Measurements from ENCODE around the gene LZIC. TPM values are rescaled to one million over a fixed set of nuclear protein-coding genes. Genes with fewer than 3 reads are reported as not detected.
A peak's percentile ranks its signal among the peaks of the same experiment; 100 is the strongest.
"Not testable (repeated sequence)": the region's sequence is repeated elsewhere in the genome, so short reads cannot be mapped to it uniquely, and the experiment has no call there.

Gene LZIC
- total RNA-seq, 1 donor from 2014 or later = 3.7 TPM

DNA sequence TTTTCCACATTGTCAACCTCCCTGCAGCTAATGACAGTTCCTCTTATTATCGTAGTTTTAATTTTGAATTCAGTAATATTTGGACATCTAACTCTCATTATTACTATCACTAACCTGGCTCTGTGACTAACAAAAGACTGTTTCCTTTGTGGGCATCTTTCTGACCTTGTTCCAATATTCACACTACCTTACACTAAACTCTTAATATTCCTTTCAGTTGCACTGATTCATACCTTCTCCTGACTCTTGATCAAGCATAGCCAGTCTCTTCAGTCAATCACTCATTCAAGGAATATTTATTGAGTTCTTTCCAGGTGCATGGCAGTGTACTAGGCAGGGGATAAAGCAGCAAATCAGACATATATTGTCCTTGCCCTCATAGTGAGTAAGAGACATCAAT, 25.3 kb downstream of the LZIC start:
- intact Hi-C loops (cut with DNase I) = no loop called here
- H3K4me1 ChIP-seq = no peaks in the 10 kb centered on the region
- TF ChIP-seq, protein P1, sequence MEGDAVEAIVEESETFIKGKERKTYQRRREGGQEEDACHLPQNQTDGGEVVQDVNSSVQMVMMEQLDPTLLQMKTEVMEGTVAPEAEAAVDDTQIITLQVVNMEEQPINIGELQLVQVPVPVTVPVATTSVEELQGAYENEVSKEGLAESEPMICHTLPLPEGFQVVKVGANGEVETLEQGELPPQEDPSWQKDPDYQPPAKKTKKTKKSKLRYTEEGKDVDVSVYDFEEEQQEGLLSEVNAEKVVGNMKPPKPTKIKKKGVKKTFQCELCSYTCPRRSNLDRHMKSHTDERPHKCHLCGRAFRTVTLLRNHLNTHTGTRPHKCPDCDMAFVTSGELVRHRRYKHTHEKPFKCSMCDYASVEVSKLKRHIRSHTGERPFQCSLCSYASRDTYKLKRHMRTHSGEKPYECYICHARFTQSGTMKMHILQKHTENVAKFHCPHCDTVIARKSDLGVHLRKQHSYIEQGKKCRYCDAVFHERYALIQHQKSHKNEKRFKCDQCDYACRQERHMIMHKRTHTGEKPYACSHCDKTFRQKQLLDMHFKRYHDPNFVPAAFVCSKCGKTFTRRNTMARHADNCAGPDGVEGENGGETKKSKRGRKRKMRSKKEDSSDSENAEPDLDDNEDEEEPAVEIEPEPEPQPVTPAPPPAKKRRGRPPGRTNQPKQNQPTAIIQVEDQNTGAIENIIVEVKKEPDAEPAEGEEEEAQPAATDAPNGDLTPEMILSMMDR (IDR thresholded peaks at IDR 0.05) = no peak

DNA sequence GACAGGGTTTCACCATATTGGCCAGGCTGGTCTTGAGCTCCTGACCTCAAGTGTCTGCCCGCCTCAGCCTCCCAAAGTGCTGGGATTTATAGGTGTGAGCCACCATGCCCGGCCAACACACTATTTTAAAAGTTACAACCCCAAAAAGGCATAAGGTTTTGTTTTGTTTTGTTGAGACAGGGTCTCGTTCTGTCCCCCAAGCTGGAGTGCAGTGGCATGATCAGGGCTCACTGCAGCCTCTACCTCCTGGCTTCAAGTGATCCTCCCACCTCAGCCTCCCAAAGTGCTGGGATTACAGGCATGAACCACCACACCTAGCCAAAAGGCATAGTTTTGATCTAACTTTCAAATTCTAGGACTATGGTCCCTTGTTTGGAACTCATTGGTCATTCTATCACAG, 25.7 kb downstream of the LZIC start:
- H3K4me3 ChIP-seq; DNase-seq (ENCODE audit: low spot score in 2 of 2); H3K36me3 ChIP-seq; H3K27ac ChIP-seq; H3K27me3 ChIP-seq; H3K9me3 ChIP-seq; intact Hi-C loops (cut with DNase I); H3K4me1 ChIP-seq: not testable (repeated sequence)

More for the DNA sequence above, 25.3 kb downstream of the LZIC start:
- Histone ChIP-seq H3K9me3 (no peaks in the 10 kb centered on the region), H3K36me3 (no peaks in the 10 kb centered on the region), H3K27ac (no peak overlapping the region), H3K27me3 (no peaks in the 10 kb centered on the region), H3K4me3 (no peak overlapping the region)
- no peak for DNase-seq (ENCODE audit: low spot score in 2 of 2)

DNA sequence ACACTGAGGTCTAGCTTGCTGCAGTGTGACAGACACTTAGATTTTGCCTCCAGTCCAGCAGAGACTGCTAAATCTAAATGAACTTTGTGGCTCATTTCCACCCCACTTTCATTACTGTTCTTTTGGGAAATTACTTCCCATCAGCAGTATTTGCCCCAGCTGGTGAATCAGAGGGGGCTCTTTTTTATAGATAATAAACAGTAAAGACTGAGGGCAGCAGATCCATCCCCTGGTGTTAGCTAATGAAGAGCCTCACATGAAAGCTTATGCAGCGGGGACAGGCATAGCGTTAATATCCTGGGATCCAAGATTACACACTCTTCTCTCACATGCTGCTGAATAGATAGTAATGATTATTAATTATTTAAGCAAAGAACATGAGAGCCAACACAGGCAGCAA, 26.7 kb downstream of the LZIC start:
- Histone ChIP-seq H3K36me3 (no peaks in the 10 kb centered on the region), H3K4me1 (peaks cover 0 to 3% of the 10 kb centered on the region in 2 donors)

DNA sequence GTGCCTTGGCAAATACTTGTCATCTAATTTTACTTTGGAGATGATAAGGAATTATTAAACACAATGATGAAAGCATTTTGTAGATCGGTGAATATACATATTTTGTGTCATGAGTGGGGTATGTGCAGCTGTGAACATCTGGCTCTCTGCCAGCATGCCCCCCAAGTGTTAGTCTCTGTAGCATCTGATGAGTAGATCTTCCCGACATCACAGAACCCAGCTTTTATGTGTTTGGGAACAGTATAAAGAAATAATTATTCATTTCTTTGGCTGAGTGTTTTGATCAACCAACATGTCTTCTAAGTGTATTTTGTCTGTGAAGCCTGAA, 28.6 kb downstream of the LZIC start:
- intact Hi-C loops (cut with DNase I) = loop anchor here (5.0 kb wide), 1 partner anchor 327 kb away; the partner anchor contains the start of gene TMEM201
- DNase-seq (ENCODE audit: low spot score in 2 of 2) = no peak
- H3K27ac ChIP-seq = no peak overlapping the region
- H3K4me1 ChIP-seq = peaks cover 0 to 6% of the 10 kb centered on the region in 2 donors
- H3K36me3 ChIP-seq = no peaks in the 10 kb centered on the region
- H3K27me3 ChIP-seq = no peaks in the 10 kb centered on the region
- H3K9me3 ChIP-seq = no peaks in the 10 kb centered on the region
- TF ChIP-seq, protein P1 (IDR thresholded peaks at IDR 0.05) = no peak
- H3K4me3 ChIP-seq = no peak overlapping the region

More for the DNA sequence above, 26.7 kb downstream of the LZIC start:
- Histone ChIP-seq H3K27me3 (no peaks in the 10 kb centered on the region), H3K4me3 (no peak overlapping the region), H3K27ac (no peak overlapping the region), H3K9me3 (no peaks in the 10 kb centered on the region)
- no peak for DNase-seq (ENCODE audit: low spot score in 2 of 2)
- TF ChIP-seq, protein P1 (IDR thresholded peaks at IDR 0.05) = no peak
- intact Hi-C loops (cut with DNase I) = no loop called here

DNA sequence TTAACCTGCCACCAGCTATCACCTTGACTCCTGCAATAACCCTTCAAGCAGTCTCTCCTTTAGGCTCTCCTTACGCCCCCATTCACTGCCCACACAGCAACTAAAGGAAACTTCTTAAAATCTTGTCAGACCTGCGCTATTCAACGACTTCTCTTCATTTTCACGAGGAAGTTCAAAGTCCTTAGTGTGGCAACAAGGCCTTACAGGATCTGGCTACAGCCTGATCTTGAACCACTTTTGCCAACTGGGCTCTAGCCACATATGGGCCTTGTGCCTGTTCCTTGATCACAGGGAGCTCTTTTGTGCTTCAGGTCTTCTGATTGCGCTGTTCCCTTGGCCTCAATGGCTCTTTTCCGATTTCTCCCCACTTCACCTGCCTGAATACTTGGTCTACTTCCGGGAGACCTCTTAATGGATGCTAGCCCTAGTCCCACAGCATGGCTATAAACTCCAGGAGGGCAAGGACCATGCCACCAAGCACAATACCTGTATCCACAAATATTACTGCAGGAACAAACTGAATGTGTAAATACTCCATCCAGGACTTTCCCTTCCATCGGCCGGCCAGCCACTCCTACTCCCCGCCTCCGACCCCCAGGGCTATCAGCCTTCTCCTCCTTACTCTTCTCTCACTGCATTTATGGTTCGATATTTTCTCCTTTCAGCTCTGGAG, 30.8 kb downstream of the LZIC start:
- H3K4me3 ChIP-seq = no peak overlapping the region
- H3K27me3 ChIP-seq = no peaks in the 10 kb centered on the region
- peaks cover 5 to 16% of the 10 kb centered on the region in 2 donors for H3K4me1 ChIP-seq
- no peaks in the 10 kb centered on the region for H3K9me3 ChIP-seq
- peak in 1 of 2 donors; percentile 43 for DNase-seq (ENCODE audit: low spot score in 2 of 2)
- intact Hi-C loops (cut with DNase I) = loop anchor here (5.0 kb wide), 1 partner anchor 325 kb away; the partner anchor contains the start of gene TMEM201
- H3K27ac ChIP-seq = peak overlapping the region in 1 of 2 donors; percentile 92
- TF ChIP-seq, protein P1 (IDR thresholded peaks at IDR 0.05) = no peak
- no peaks in the 10 kb centered on the region for H3K36me3 ChIP-seq

DNA sequence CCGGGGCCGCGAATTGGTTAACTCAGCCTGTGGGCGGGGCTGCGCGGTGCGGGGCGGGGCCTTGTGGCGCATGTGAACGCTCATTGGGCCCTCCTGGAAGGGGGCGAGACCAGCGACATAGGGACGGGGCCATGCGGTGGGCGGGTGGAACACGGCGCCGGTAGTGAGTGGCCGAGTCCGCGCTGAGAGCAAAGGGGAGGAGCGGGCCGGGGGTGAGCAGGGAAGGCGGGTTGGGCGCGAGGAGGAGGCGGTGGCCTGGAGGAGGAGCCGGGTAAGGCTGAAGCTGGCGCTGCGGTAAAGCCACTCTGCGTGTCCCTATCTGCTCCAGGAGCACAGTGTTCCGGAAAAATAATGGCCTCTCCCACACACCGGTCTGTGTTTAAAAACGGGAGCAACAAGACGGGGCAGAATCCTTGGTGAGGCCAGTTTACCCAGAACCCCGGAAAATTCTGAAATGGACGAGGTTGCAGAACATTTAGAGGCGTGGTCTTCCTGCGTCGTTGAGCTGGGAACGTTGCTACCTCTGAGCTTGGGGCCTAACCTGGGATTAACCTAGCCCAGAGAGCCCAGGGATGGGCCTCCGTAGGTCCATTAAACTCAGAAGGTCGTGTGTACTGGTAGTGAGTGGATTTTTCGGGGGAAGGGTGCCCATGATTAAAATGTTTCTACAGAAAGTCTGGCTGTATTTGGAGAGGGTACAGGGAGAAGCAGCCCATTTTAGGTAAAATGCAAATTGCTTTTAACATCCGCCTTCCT, 32.6 kb downstream of the LZIC start:
- no peaks in the 10 kb centered on the region for H3K9me3 ChIP-seq
- intact Hi-C loops (cut with DNase I) = loop anchor here (1.0 to 5.0 kb wide), 5 partner anchors 10 to 323 kb away; partner anchors contain the start of genes KIF1B, LZIC, NMNAT1 and TMEM201
- H3K27me3 ChIP-seq = no peaks in the 10 kb centered on the region
- peaks cover 5 to 16% of the 10 kb centered on the region in 2 donors for H3K4me1 ChIP-seq
- peak; percentile 99 to 100 for DNase-seq (ENCODE audit: low spot score in 2 of 2)
- TF ChIP-seq, protein P1 (IDR thresholded peaks at IDR 0.05) = no peak
- H3K4me3 ChIP-seq = peak overlapping the region; percentile 64 to 65
- H3K27ac ChIP-seq = peak overlapping the region; percentile 80 to 92
- H3K36me3 ChIP-seq = no peaks in the 10 kb centered on the region

All from ascending aorta (tissue), 2 donors.